H1 (cell line): ENCODE results near the gene TAS2R39. TPM values are rescaled to one million over a fixed set of nuclear protein-coding genes. Genes with fewer than 3 reads are reported as not detected.

ENCODE experiments used
- CTCF ChIA-PET: fragments of 300-600 bp; sonication (Branson Sonifier 250); formaldehyde crosslinking; loops from one replicate; lab custom pipeline; 2021; ENCODE audit not compliant: partially characterized antibody; lab: Charles Lee
- POLR2A ChIA-PET: fragments of 300-600 bp; sonication (Branson Sonifier 250); formaldehyde crosslinking; loops from one replicate; lab custom pipeline; 2021; ENCODE audit warnings: inconsistent platforms; ENCODE audit not compliant: partially characterized antibody; lab: Charles Lee
- DNase-seq, 2 experiments: peaks; one replicate each; pipeline versions ENCODE4 v3.0.0 to v3.0.0-alpha.2; 2010 to 2022; ENCODE audit warnings: low spot score in 2 of 2, low read depth in 1 of 2, mixed read lengths in 1 of 2
- FAIRE-seq: peaks from 2 replicates; lab custom pipeline; 2011; peaks lifted over from hg19 to GRCh38; lab: Jason Lieb, UNC
- H2AFZ ChIP-seq: 2 replicates; pipeline ENCODE4 v1.8.1; 2012; ENCODE audit warnings: low read length, inconsistent platforms
- H2AK5ac ChIP-seq: 2 replicates; pipeline ENCODE4 v1.6.1; 2013; ENCODE audit warnings: low read depth, low read length
- H2BK120ac ChIP-seq: replicated peaks from 2 replicates; pipeline ENCODE3; 2013; ENCODE audit warnings: low read depth, low read length, inconsistent platforms
- H2BK12ac ChIP-seq: 2 replicates; pipeline ENCODE4 v1.6.1; 2013; ENCODE audit warnings: low read depth, low read length
- H2BK15ac ChIP-seq: 2 replicates; pipeline ENCODE4 v1.6.1; 2013; ENCODE audit warnings: low read length
- H2BK20ac ChIP-seq: 2 replicates; pipeline ENCODE4 v1.6.1; 2013; ENCODE audit warnings: low read length
- H2BK5ac ChIP-seq: 2 replicates; pipeline ENCODE4 v1.6.1; 2013; ENCODE audit warnings: low read depth, low read length
- H3K14ac ChIP-seq: 2 replicates; pipeline ENCODE4 v1.6.1; 2013; ENCODE audit warnings: inconsistent platforms; ENCODE audit not compliant: insufficient read length
- H3K18ac ChIP-seq: 2 replicates; pipeline ENCODE4 v1.6.1; 2013; ENCODE audit warnings: low read length; ENCODE audit errors: extremely low read depth
- H3K23ac ChIP-seq: 2 replicates; pipeline ENCODE4 v1.6.1; 2013; ENCODE audit warnings: inconsistent platforms; ENCODE audit not compliant: insufficient read length
- H3K23me2 ChIP-seq: 2 replicates; pipeline ENCODE4 v1.6.1; 2013; ENCODE audit warnings: low read depth, low read length
- H3K27ac ChIP-seq: 2 replicates; pipeline ENCODE4 v1.6.1; 2011; ENCODE audit warnings: low read depth, low read length, inconsistent platforms
- H3K27me3 ChIP-seq, 4 experiments: replicated peaks in 1 of 4; 1 replicate in 1 of 4; 2 replicates in 3 of 4; pipeline versions ENCODE4 v1.6.1 to v1.8.1; 2011 to 2013; ENCODE audit warnings: low read length in 3 of 4, mild to moderate bottlenecking in 3 of 4, inconsistent platforms in 2 of 4, mixed read lengths in 2 of 4, moderate library complexity in 1 of 4; ENCODE audit not compliant: control insufficient read depth in 3 of 4, insufficient read depth in 3 of 4; ENCODE audit errors: extremely low read depth in 1 of 4
- H3K36me3 ChIP-seq, 4 experiments: 2 replicates each; pipeline versions ENCODE4 v1.6.1 to v1.8.1; 2011 to 2013; ENCODE audit warnings: mild to moderate bottlenecking in 4 of 4, low read length in 3 of 4, moderate library complexity in 2 of 4, control low read depth in 1 of 4, inconsistent platforms in 1 of 4; ENCODE audit not compliant: insufficient read depth in 4 of 4, control insufficient read depth in 2 of 4
- H3K4ac ChIP-seq: replicated peaks from 2 replicates; pipeline ENCODE3; 2013; ENCODE audit warnings: low read length, low read depth, mixed read lengths, inconsistent platforms; ENCODE audit not compliant: insufficient read length
- H3K4me1 ChIP-seq, 4 experiments: replicated peaks in 1 of 4; 1 replicate in 1 of 4; 2 replicates in 3 of 4; pipeline versions ENCODE4 v1.6.1 to v1.8.1; 2011 to 2013; ENCODE audit warnings: low read length in 3 of 4, inconsistent platforms in 2 of 4, mixed read lengths in 1 of 4; ENCODE audit not compliant: insufficient read depth in 4 of 4, control insufficient read depth in 3 of 4
- H3K4me2 ChIP-seq, 2 experiments: 2 replicates each; pipeline versions ENCODE4 v1.6.1 to v1.8.1; 2011 to 2013; ENCODE audit warnings: low read depth in 2 of 2, low read length in 2 of 2, control low read depth in 1 of 2, inconsistent platforms in 1 of 2, mild to moderate bottlenecking in 1 of 2; ENCODE audit not compliant: insufficient read depth in 1 of 2
- H3K4me3 ChIP-seq, 4 experiments: fragments of 200-600, 300-600 bp in 1 of 4; sonication (generic), shearing (Covaris generic), sonication (Bioruptor Twin) in 1 of 4; 2 replicates each; pipeline versions ENCODE4 v1.5.1 to v1.8.1; 2011 to 2016; ENCODE audit warnings: low read length in 4 of 4, low read depth in 3 of 4, control low read depth in 2 of 4, inconsistent platforms in 2 of 4, mild to moderate bottlenecking in 2 of 4, mixed read lengths in 1 of 4, moderate library complexity in 1 of 4; ENCODE audit not compliant: insufficient read depth in 2 of 4; ENCODE audit errors: extremely low read depth in 1 of 4
- H3K56ac ChIP-seq: replicated peaks from 2 replicates; pipeline ENCODE3; 2013; ENCODE audit warnings: low read depth, mild to moderate bottlenecking, mixed read lengths, low read length, inconsistent platforms; ENCODE audit not compliant: insufficient read length
- H3K79me1 ChIP-seq: 2 replicates; pipeline ENCODE4 v1.6.1; 2013; ENCODE audit warnings: low read depth, low read length, control low read depth
- H3K79me2 ChIP-seq, 2 experiments: 2 replicates each; pipeline versions ENCODE4 v1.6.1 to v1.8.1; 2012 to 2013; ENCODE audit warnings: low read length in 2 of 2, mild to moderate bottlenecking in 2 of 2, inconsistent platforms in 1 of 2; ENCODE audit not compliant: insufficient read depth in 2 of 2, control insufficient read depth in 1 of 2
- H3K9ac ChIP-seq, 4 experiments: replicated peaks in 1 of 4; 1 replicate in 1 of 4; 2 replicates in 3 of 4; pipeline versions ENCODE4 v1.6.1 to v1.8.1; 2011 to 2013; ENCODE audit warnings: low read depth in 3 of 4, low read length in 3 of 4, control low read depth in 2 of 4, mild to moderate bottlenecking in 2 of 4, moderate library complexity in 2 of 4, inconsistent platforms in 1 of 4; ENCODE audit errors: extremely low read depth in 1 of 4
- H3K9me3 ChIP-seq, 2 experiments: 2 replicates each; pipeline versions ENCODE4 v1.6.1 to v1.8.1; 2012 to 2013; ENCODE audit warnings: mild to moderate bottlenecking in 2 of 2, moderate library complexity in 2 of 2, control low read depth in 1 of 2, inconsistent platforms in 1 of 2, low read depth in 1 of 2, low read length in 1 of 2, mixed read lengths in 1 of 2; ENCODE audit not compliant: insufficient read depth in 2 of 2
- H4K20me1 ChIP-seq, 2 experiments: replicated peaks in 1 of 2; 2 replicates each; pipeline versions ENCODE3 to v1.8.1; 2011 to 2013; ENCODE audit warnings: inconsistent platforms in 2 of 2, low read length in 2 of 2, mild to moderate bottlenecking in 1 of 2; ENCODE audit not compliant: insufficient read depth in 2 of 2, control insufficient read depth in 1 of 2
- H4K5ac ChIP-seq: 2 replicates; pipeline ENCODE4 v1.6.1; 2013; ENCODE audit warnings: low read length, low read depth, mixed read lengths, inconsistent platforms; ENCODE audit not compliant: insufficient read length
- H4K8ac ChIP-seq: 2 replicates; pipeline ENCODE4 v1.8.0; 2013; ENCODE audit warnings: mild to moderate bottlenecking, moderate library complexity, low read length, inconsistent platforms; ENCODE audit not compliant: insufficient read depth; ENCODE audit errors: extremely low read depth
- H4K91ac ChIP-seq: replicated peaks from 2 replicates; pipeline ENCODE3; 2013; ENCODE audit warnings: low read length, mixed read lengths, inconsistent platforms; ENCODE audit not compliant: insufficient read length
- KDM5A ChIP-seq: fragments of 200-600 bp; IDR thresholded peaks from 2 replicates; pipeline ENCODE4 v1.7.1; 2012; ENCODE audit warnings: mild to moderate bottlenecking, low read length, inconsistent platforms, mixed read lengths
- WGBS, 2 experiments: shearing (Covaris generic) in 1 of 2; methylation state at CpG; one replicate each; pipeline versions ENCODE4 v1.1.6 to v1.1.7; 2013 to 2015; ENCODE audit warnings: low lambda C conversion rate in 2 of 2, mixed read lengths in 2 of 2, inconsistent platforms in 1 of 2, low coverage in 1 of 2, missing lambda C conversion rate in 1 of 2; ENCODE audit not compliant: insufficient replicate concordance in 2 of 2, insufficient coverage in 1 of 2, insufficient read length in 1 of 2; ENCODE audit errors: extremely low coverage in 1 of 2, missing lambda C conversion rate in 1 of 2; 5-methylcytosine and 5-hydroxymethylcytosine counted together
- polyA plus RNA-seq, 7 experiments: library from polyadenylated mRNA; depleted of rRNA in 3 of 7; stranded (reverse) in 5 of 7; unstranded in 2 of 7; fragments of >200 nt in 5 of 7; fragments of 200-250 nt in 2 of 7; gene quantifications; 1 replicate in 5 of 7; 2 replicates in 1 of 7; 4 replicates in 1 of 7; pipeline versions ENCODE4 v1.2.1 to v1.2.3, GENCODE V29; 2011 to 2013; ENCODE audit warnings: missing spikeins in 2 of 7, mixed read lengths in 2 of 7
- total RNA-seq: library from RNA; stranded (reverse); fragmentation: NEBNext Ultra II Directional; extraction: Animal tissue kit (Norgen Biotek cat#: 25700); gene quantifications from 2 replicates; pipeline ENCODE4 v1.2.1, GENCODE V29; 2021
- TF ChIP-seq, protein P1 (sequence below): IDR thresholded peaks from 2 replicates; pipeline ENCODE4 v1.6.1; 2012; ENCODE audit warnings: inconsistent platforms

TAS2R39 gene
- total and polyA plus RNA-seq, 2 of the 8 experiments (the other 6 are each of a cell fraction or from before 2014, with no cell fraction given), result not detected

DNA sequence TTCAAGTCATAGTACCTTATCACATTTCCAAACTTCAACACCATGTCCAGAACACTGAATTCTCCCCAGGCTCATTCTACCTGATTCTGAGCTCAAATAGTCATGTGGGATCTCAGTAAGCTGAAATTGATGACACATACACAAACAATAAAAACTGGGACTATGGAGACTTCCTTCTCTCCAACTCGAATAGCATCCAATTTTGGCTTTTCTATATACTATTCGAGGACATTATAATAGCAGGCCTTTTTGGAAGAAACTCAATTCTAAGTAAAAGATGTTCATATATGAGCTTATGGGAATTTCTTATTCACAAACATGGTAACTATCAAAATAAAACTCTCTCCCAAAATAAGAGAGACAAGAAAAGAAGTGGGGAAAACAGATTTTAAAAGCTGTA is 38.1 kb downstream of the TAS2R39 start:
- Histone ChIP-seq H3K18ac (no peak overlapping the region), H3K14ac (no peak overlapping the region), H3K36me3 (no peaks in the 10 kb centered on the region), H2BK20ac (no peak overlapping the region), H3K23me2 (peaks cover 1% of the 10 kb centered on the region; the same call in 1 of the 2 replicates), H4K20me1 (no peaks in the 10 kb centered on the region), H3K27me3 (no peaks in the 10 kb centered on the region), H2BK5ac (no peak overlapping the region), H2AFZ (no peak overlapping the region), H3K9ac (no peak overlapping the region), H3K27ac (no peak overlapping the region), H4K91ac (no peak overlapping the region), H3K4me3 (no peak overlapping the region), H3K4ac (no peak overlapping the region), H4K5ac (no peak overlapping the region), H2BK120ac (no peak overlapping the region), H3K23ac (no peak overlapping the region), H2BK12ac (no peak overlapping the region), H3K4me1 (no peaks in the 10 kb centered on the region), H2BK15ac (no peak overlapping the region), H3K79me1 (no peaks in the 10 kb centered on the region), H3K9me3 (no peaks in the 10 kb centered on the region), H2AK5ac (no peak overlapping the region), H3K4me2 (no peak overlapping the region), H3K56ac (no peak overlapping the region), H3K79me2 (no peaks in the 10 kb centered on the region), H4K8ac (no peak overlapping the region)
- POLR2A ChIA-PET, result interaction anchor here (0.6 kb wide), 1 partner anchor 77 kb away, joined by 3 read pairs; no protein-coding TSS in a partner anchor
- CTCF ChIA-PET, result interaction anchor here (1.2 to 11.2 kb wide), 5 partner anchors 12 to 617 kb away, joined by 3 to 480 read pairs (median 4); no protein-coding TSS in a partner anchor
- FAIRE-seq (no peak), DNase-seq (no peak)
- WGBS, 2 experiments, result 87% methylated on average over 2 of the region's 2 CpGs; no CpG with 5 or more reads in 1 of the 2 experiments
- TF ChIP-seq, protein P1, sequence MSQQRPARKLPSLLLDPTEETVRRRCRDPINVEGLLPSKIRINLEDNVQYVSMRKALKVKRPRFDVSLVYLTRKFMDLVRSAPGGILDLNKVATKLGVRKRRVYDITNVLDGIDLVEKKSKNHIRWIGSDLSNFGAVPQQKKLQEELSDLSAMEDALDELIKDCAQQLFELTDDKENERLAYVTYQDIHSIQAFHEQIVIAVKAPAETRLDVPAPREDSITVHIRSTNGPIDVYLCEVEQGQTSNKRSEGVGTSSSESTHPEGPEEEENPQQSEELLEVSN, result no peak
- TF ChIP-seq KDM5A, result no peak
